HepG2 (cell line): ENCODE results near the gene ARL14EP. TPM values are rescaled to one million over a fixed set of nuclear protein-coding genes. Genes with fewer than 3 reads are reported as not detected.

ENCODE experiments used
- FOXP1 ChIP-seq, 2 experiments: fragments of 450-650 bp in 1 of 2; IDR thresholded peaks; 2 replicates each; pipeline ENCODE4 v1.6.1; 2017 to 2018; ENCODE audit warnings: antibody characterized with exemption in 1 of 2
- HCFC1 ChIP-seq: fragments of 150-350 bp; IDR thresholded peaks from 2 replicates; pipeline ENCODE4 v1.6.1; 2014; ENCODE audit warnings: low read depth, low read length
- HES4 ChIP-seq: sonication (generic); formaldehyde crosslinking; IDR thresholded peaks from 2 replicates; pipeline ENCODE4 v1.9.0; 2021; ENCODE audit warnings: mild to moderate bottlenecking, missing genetic modification reagents, borderline replicate concordance
- HOXA3 ChIP-seq: sonication (generic); formaldehyde crosslinking; IDR thresholded peaks from 2 replicates; pipeline ENCODE4 v1.5.0; 2020; ENCODE audit warnings: missing genetic modification reagents
- MED1 ChIP-seq: sonication (generic); formaldehyde crosslinking; IDR thresholded peaks from 2 replicates; pipeline ENCODE4 v1.4.0; 2020; ENCODE audit warnings: missing genetic modification reagents
- MIXL1 ChIP-seq: IDR thresholded peaks from 2 replicates; pipeline ENCODE4 v1.6.1; 2016
- NCOA2 ChIP-seq: sonication (generic); formaldehyde crosslinking; IDR thresholded peaks from 2 replicates; pipeline ENCODE4 v1.8.0; 2022; ENCODE audit warnings: inconsistent platforms
- NFATC3 ChIP-seq: sonication (generic); formaldehyde crosslinking; IDR thresholded peaks from 2 replicates; pipeline ENCODE4 v1.5.1; 2020; ENCODE audit warnings: mild to moderate bottlenecking, missing genetic modification reagents
- NFE2L1 ChIP-seq: sonication (generic); formaldehyde crosslinking; IDR thresholded peaks from 2 replicates; pipeline ENCODE4 v1.4.0; 2020; ENCODE audit warnings: missing genetic modification reagents, mild to moderate bottlenecking, borderline replicate concordance
- POLR2AphosphoS2 ChIP-seq: IDR thresholded peaks from 2 replicates; pipeline ENCODE4 v1.6.1; 2011; ENCODE audit warnings: low read depth, low read length, improper control_type of control experiment
- POLR2G ChIP-seq: fragments of 200-400 bp; formaldehyde crosslinking; IDR thresholded peaks from 2 replicates; pipeline ENCODE4 v1.6.1; 2018; ENCODE audit warnings: mild to moderate bottlenecking, low read depth, low read length, moderate library complexity
- TAF1 ChIP-seq: sonication (generic); formaldehyde crosslinking; IDR thresholded peaks from 2 replicates; pipeline ENCODE4 v1.4.0; 2020; ENCODE audit warnings: missing genetic modification reagents
- TBX2 ChIP-seq: sonication (generic); formaldehyde crosslinking; IDR thresholded peaks from 2 replicates; pipeline ENCODE4 v1.5.0; 2020; ENCODE audit warnings: missing genetic modification reagents, mild to moderate bottlenecking, borderline replicate concordance
- ZFP62 ChIP-seq: sonication (generic); formaldehyde crosslinking; IDR thresholded peaks from 2 replicates; pipeline ENCODE4 v1.4.0; 2020; ENCODE audit warnings: missing genetic modification reagents
- ZNF253 ChIP-seq: sonication (generic); formaldehyde crosslinking; IDR thresholded peaks from 2 replicates; pipeline ENCODE4 v1.8.0; 2022; ENCODE audit warnings: mild to moderate bottlenecking, missing genetic modification reagents, borderline replicate concordance
- ZNF564 ChIP-seq: sonication (generic); formaldehyde crosslinking; IDR thresholded peaks from 2 replicates; pipeline ENCODE4 v1.8.1; 2023; ENCODE audit warnings: mild to moderate bottlenecking, missing genetic modification reagents
- ZNF567 ChIP-seq: sonication (generic); formaldehyde crosslinking; IDR thresholded peaks from 2 replicates; pipeline ENCODE4 v1.8.1; 2023; ENCODE audit warnings: mild to moderate bottlenecking, missing genetic modification reagents, borderline replicate concordance
- ZNF598 ChIP-seq: sonication (generic); formaldehyde crosslinking; IDR thresholded peaks from 2 replicates; pipeline ENCODE4 v1.5.1; 2020; ENCODE audit warnings: mild to moderate bottlenecking, missing genetic modification reagents, borderline replicate concordance
- ZNF619 ChIP-seq: sonication (generic); formaldehyde crosslinking; IDR thresholded peaks from 2 replicates; pipeline ENCODE4 v1.4.0; 2020; ENCODE audit warnings: mild to moderate bottlenecking, missing genetic modification reagents
- ZNF773 ChIP-seq: sonication (generic); formaldehyde crosslinking; IDR thresholded peaks from 2 replicates; pipeline ENCODE4 v1.4.0; 2020; ENCODE audit warnings: missing genetic modification reagents, borderline replicate concordance
- ZSCAN12 ChIP-seq: sonication (generic); formaldehyde crosslinking; IDR thresholded peaks from 2 replicates; pipeline ENCODE4 v1.9.0; 2021; ENCODE audit warnings: mild to moderate bottlenecking, missing genetic modification reagents
- polyA plus RNA-seq, 8 experiments: library from polyadenylated mRNA; depleted of rRNA in 3 of 8; stranded (reverse) in 7 of 8; unstranded in 1 of 8; fragments of >200 nt; fragmentation: Illumina TruSeq in 4 of 8; extraction: Trizol in 4 of 8; gene quantifications; 2 replicates each; pipeline versions ENCODE4 v1.2.1 to v1.2.3, GENCODE V29; 2011 to 2016; ENCODE audit warnings: low read depth in 4 of 8, missing spikeins in 1 of 8, mixed read lengths in 1 of 8; ENCODE audit not compliant: insufficient read depth in 1 of 8
- total RNA-seq, 5 experiments: library from RNA; depleted of rRNA; stranded (reverse); fragments of >200 nt; fragmentation: Illumina TruSeq; extraction: Trizol; gene quantifications; 2 replicates each; pipeline ENCODE4 v1.2.3, GENCODE V29; 2016; ENCODE audit warnings: low read depth in 1 of 5
- TF ChIP-seq, protein P1 (sequence below): sonication (generic); formaldehyde crosslinking; IDR thresholded peaks from 2 replicates; pipeline ENCODE4 v1.5.0; 2020; ENCODE audit warnings: mild to moderate bottlenecking, low read depth, missing genetic modification reagents, borderline replicate concordance
- TF ChIP-seq, protein P2 (sequence below): conservative IDR thresholded peaks from 2 replicates; pipeline ENCODE4 v1.6.1; 2018; ENCODE audit warnings: missing genetic modification reagents
- TF ChIP-seq, protein P3 (sequence below): IDR thresholded peaks from 2 replicates; pipeline ENCODE4 v1.6.1; 2012; ENCODE audit warnings: inconsistent platforms
- TF ChIP-seq, protein P4 (sequence below): sonication (generic); formaldehyde crosslinking; IDR thresholded peaks from 2 replicates; pipeline ENCODE4 v1.5.0; 2020; ENCODE audit warnings: mild to moderate bottlenecking, missing genetic modification reagents
- TF ChIP-seq, protein P5 (sequence below): sonication (generic); formaldehyde crosslinking; IDR thresholded peaks from 2 replicates; pipeline ENCODE4 v1.8.0; 2022; ENCODE audit warnings: missing genetic modification reagents, low read depth, mild to moderate bottlenecking, borderline replicate concordance

ARL14EP gene
- total and polyA plus RNA-seq, 2 of the 13 experiments (the other 11 are each of a cell fraction or from before 2014, with no cell fraction given) = 9.8 to 15.4 TPM

DNA sequence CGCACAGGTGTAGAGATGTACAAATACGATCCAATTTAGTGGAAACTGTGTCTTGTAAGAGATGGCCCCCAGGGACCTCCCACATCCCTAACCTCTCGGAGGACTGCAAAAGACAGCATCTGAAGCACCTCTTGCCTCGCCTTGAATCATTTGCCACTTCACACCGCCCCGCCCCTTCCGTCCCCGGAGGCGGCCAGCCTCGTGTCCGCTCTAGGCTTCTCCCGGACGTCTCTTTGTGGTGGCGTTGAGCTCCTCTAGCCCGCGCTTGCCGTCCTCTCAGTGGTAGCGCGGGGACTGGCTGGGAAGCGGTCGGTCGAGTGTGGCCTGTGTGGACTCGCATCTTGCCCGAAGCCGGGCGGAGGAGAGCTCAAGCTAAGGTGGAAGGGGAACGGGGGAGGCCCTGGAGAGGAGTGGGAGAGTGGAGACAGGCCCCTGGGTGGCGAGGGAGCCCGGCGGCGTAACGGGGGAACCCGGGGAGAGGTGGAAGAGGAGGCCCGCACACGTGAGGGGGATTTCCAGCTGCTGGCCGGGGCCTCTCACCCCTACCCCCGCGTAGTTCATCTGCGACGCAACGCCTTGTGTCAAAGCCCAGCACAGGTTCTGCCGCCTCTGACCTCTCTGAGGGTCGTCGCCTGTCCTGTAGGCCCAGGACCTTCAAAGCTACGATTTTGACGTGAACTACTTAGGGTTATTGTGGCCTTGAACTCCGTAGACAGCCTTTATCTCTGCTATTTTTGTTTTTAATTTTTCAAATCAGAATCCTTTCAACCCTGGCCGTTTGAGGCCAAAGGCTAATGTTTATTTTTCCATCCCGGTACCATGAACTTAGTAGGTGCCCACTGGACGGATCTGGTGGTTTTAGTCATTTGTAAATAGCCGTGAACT is at the start of gene ARL14EP (continued):
- TF ChIP-seq, protein P1, sequence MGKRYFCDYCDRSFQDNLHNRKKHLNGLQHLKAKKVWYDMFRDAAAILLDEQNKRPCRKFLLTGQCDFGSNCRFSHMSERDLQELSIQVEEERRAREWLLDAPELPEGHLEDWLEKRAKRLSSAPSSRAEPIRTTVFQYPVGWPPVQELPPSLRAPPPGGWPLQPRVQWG (CRISPR knock-in tag) = no peak
- TF ChIP-seq HES4 (CRISPR knock-in tag) = 0 out of 2 replicates have a peak, but pooled peaks have one; percentile 26
- TF ChIP-seq MED1 (CRISPR knock-in tag) = peak; percentile 75
- TF ChIP-seq TAF1 (CRISPR knock-in tag) = peak; percentile 94
- peak; percentile 88 for TF ChIP-seq TBX2
- TF ChIP-seq POLR2G = peak; percentile 98
- no peak for TF ChIP-seq POLR2AphosphoS2
- no peak for TF ChIP-seq ZFP62 (CRISPR knock-in tag)
- no peak for TF ChIP-seq ZSCAN12 (CRISPR knock-in tag)
- peak; percentile 84 for TF ChIP-seq ZNF773
- no peak for TF ChIP-seq NFE2L1
- TF ChIP-seq, protein P2, sequence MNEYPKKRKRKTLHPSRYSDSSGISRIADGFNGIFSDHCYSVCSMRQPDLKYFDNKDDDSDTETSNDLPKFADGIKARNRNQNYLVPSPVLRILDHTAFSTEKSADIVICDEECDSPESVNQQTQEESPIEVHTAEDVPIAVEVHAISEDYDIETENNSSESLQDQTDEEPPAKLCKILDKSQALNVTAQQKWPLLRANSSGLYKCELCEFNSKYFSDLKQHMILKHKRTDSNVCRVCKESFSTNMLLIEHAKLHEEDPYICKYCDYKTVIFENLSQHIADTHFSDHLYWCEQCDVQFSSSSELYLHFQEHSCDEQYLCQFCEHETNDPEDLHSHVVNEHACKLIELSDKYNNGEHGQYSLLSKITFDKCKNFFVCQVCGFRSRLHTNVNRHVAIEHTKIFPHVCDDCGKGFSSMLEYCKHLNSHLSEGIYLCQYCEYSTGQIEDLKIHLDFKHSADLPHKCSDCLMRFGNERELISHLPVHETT (CRISPR knock-in tag) = peak; percentile 89; the same call in 1 of the 2 replicates
- TF ChIP-seq ZNF567 (CRISPR knock-in tag) = no peak; the same call in 1 of the 2 replicates
- peak; percentile 88 for TF ChIP-seq HOXA3 (CRISPR knock-in tag)
- TF ChIP-seq FOXP1 (IDR thresholded peaks at IDR 0.05) = no peak
- peak; percentile 52; the same call in 1 of the 2 replicates for TF ChIP-seq FOXP1 (CRISPR knock-in tag; IDR thresholded peaks at IDR 0.05)
- TF ChIP-seq ZNF564 = peak; percentile 80; the same call in 1 of the 2 replicates
- TF ChIP-seq HCFC1 = peak; percentile 62
- TF ChIP-seq NFATC3 = no peak; the same call in 1 of the 2 replicates
- TF ChIP-seq ZNF619 = no peak
- TF ChIP-seq MIXL1 = peak; percentile 79; the same call in 1 of the 2 replicates
- TF ChIP-seq ZNF598 (CRISPR knock-in tag) = peak; percentile 39; the same call in 1 of the 2 replicates
- TF ChIP-seq NCOA2 (CRISPR knock-in tag) = peak; percentile 51; the same call in 1 of the 2 replicates
- TF ChIP-seq, protein P3, sequence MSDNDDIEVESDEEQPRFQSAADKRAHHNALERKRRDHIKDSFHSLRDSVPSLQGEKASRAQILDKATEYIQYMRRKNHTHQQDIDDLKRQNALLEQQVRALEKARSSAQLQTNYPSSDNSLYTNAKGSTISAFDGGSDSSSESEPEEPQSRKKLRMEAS = peak; percentile 81; the same call in 1 of the 2 replicates
- TF ChIP-seq, protein P4, sequence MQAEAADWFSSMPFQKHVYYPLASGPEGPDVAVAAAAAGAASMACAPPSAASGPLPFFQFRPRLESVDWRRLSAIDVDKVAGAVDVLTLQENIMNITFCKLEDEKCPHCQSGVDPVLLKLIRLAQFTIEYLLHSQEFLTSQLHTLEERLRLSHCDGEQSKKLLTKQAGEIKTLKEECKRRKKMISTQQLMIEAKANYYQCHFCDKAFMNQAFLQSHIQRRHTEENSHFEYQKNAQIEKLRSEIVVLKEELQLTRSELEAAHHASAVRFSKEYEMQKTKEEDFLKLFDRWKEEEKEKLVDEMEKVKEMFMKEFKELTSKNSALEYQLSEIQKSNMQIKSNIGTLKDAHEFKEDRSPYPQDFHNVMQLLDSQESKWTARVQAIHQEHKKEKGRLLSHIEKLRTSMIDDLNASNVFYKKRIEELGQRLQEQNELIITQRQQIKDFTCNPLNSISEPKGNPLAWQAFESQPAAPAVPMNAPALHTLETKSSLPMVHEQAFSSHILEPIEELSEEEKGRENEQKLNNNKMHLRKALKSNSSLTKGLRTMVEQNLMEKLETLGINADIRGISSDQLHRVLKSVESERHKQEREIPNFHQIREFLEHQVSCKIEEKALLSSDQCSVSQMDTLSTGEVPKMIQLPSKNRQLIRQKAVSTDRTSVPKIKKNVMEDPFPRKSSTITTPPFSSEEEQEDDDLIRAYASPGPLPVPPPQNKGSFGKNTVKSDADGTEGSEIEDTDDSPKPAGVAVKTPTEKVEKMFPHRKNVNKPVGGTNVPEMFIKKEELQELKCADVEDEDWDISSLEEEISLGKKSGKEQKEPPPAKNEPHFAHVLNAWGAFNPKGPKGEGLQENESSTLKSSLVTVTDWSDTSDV (CRISPR knock-in tag) = no peak
- TF ChIP-seq ZNF253 (CRISPR knock-in tag) = peak; percentile 90
- TF ChIP-seq, protein P5, sequence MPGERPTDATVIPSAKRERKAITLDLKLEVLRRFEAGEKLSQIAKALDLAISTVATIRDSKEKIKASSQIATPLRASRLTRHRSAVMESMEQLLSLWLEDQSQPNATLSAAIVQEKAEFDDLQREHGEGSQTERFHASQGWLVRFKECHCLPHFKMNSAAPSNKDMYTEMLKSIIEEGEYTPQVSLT (CRISPR knock-in tag) = no peak
